Measurements from ENCODE around the gene PDGFA. TPM values are rescaled to one million over a fixed set of nuclear protein-coding genes. Genes with fewer than 3 reads are reported as not detected.

Gene PDGFA
- total RNA-seq, 1 experiment from 2014 or later = 35.8 TPM

GRCh38 chr7:495326-495725 is 24.3 kb downstream of the PDGFA start:
- Histone ChIP-seq H3K27ac (ENCODE audit: insufficient read length, low read depth, low read length) (no peak overlapping the region), H3K79me2 (ENCODE audit: insufficient read depth, low read length) (no peaks in the 10 kb centered on the region), H4K8ac (replicated peaks; ENCODE audit: insufficient read length, low read depth, low read length) (no peak overlapping the region), H2BK12ac (ENCODE audit: insufficient read length, low read depth, low read length) (no peak overlapping the region), H3K23me2 (ENCODE audit: insufficient read length, low read depth, low read length, poor library complexity, severe bottlenecking) (no peaks in the 10 kb centered on the region), H3K4me1 (ENCODE audit: insufficient read depth, low read length) (no peaks in the 10 kb centered on the region), H2AFZ (ENCODE audit: low read length) (no peak overlapping the region), H3K18ac (ENCODE audit: insufficient read length, low read depth, low read length) (no peak overlapping the region), H2AK5ac (ENCODE audit: insufficient read length, low read length) (no peak overlapping the region), H2BK20ac (ENCODE audit: low read depth, low read length, poor library complexity, severe bottlenecking) (no peak overlapping the region), H4K20me1 (ENCODE audit: control insufficient read depth, insufficient read depth, insufficient read length) (no peaks in the 10 kb centered on the region), H4K91ac (ENCODE audit: insufficient read length, low read depth, low read length) (no peak overlapping the region), H4K5ac (ENCODE audit: insufficient read length, low read depth, low read length) (no peak overlapping the region), H2BK15ac (ENCODE audit: low read depth, low read length) (no peak overlapping the region), H3K56ac (ENCODE audit: insufficient read length, low read depth, low read length) (no peak overlapping the region), H3K4ac (ENCODE audit: low read depth, low read length) (no peak overlapping the region), H2BK5ac (ENCODE audit: insufficient read length, low read length) (no peak overlapping the region), H3K14ac (ENCODE audit: insufficient read depth, low read length) (no peak overlapping the region), H3T11ph (ENCODE audit: low read length) (no peak overlapping the region), H3K23ac (ENCODE audit: insufficient read length, low read depth, low read length) (no peak overlapping the region), H3K79me1 (ENCODE audit: insufficient read depth, low read depth, low read length, poor library complexity, severe bottlenecking) (no peaks in the 10 kb centered on the region), H3K9me3 (ENCODE audit: control insufficient read depth, low read depth, low read length) (no peaks in the 10 kb centered on the region), H3K27me3 (ENCODE audit: insufficient read depth, low read length) (no peaks in the 10 kb centered on the region), H3K4me2 (ENCODE audit: insufficient read depth, insufficient read length, low read length) (no peak overlapping the region), H3K9ac (ENCODE audit: extremely low read depth, insufficient read length, low read length) (no peak overlapping the region), H2BK120ac (ENCODE audit: low read depth, low read length, poor library complexity, severe bottlenecking) (no peak overlapping the region)
- H3K36me3 Mint-ChIP-seq (ENCODE audit: insufficient read depth in 1 of 3, low read depth in 3 of 3) = peaks cover 25 to 38% (median 31%) of the 10 kb centered on the region in 3 experiments
- H3K27ac Mint-ChIP-seq = peak overlapping the region; percentile 13 to 97 (median 68); a peak in 3 of 7 replicates
- WGBS (ENCODE audit: extremely low coverage, insufficient read length, low lambda C conversion rate) = no CpG with 5 or more reads among the region's 9 CpGs
- DNase-seq = no peak
- no peaks in the 10 kb centered on the region; the same call in 1 of the 2 replicates for H3K27me3 Mint-ChIP-seq (ENCODE audit: low read depth)
- peaks cover 0 to 5% of the 10 kb centered on the region in 2 experiments; a peak in 2 of 5 replicates for H3K9me3 Mint-ChIP-seq
- peaks cover 3 to 15% of the 10 kb centered on the region in 2 experiments; a peak in 3 of 4 replicates for H3K4me1 Mint-ChIP-seq
- TF ChIP-seq CTCF (conservative IDR thresholded peaks at IDR 0.05) = no peak
- H3K4me3 Mint-ChIP-seq = no peak overlapping the region

Measured in H9 (cell line).